Caco-2 (cell line): ENCODE results near the gene RND3. TPM values are rescaled to one million over a fixed set of nuclear protein-coding genes. Genes with fewer than 3 reads are reported as not detected.

Experiments
- BruUV-seq: library from RNA; stranded (reverse); fragments of 400-500 nt; replicated peaks from 2 replicates; lab custom pipeline; 2021; lab: Mats Ljungman, UMichigan
- CTCF ChIA-PET: fragments of 300-600 bp; sonication (Branson Sonifier 250); formaldehyde crosslinking; loops from one replicate; lab custom pipeline; 2022; ENCODE audit warnings: antibody characterized with exemption; lab: Charles Lee
- POLR2A ChIA-PET: fragments of 300-600 bp; sonication (Branson Sonifier 250); formaldehyde crosslinking; loops from one replicate; lab custom pipeline; 2022; ENCODE audit warnings: antibody characterized with exemption; lab: Charles Lee
- DNase-seq, 2 experiments: peaks; one replicate each; pipeline versions ENCODE4 v3.0.0 to v3.0.0-alpha.2; 2020 to 2022
- H3K27me3 ChIP-seq: replicated peaks from 2 replicates; pipeline ENCODE4 v1.6.0; 2011; ENCODE audit warnings: low read length; ENCODE audit not compliant: control insufficient read depth, insufficient read depth
- H3K36me3 ChIP-seq: 2 replicates; pipeline ENCODE4 v1.5.1; 2011; ENCODE audit warnings: low read length; ENCODE audit not compliant: control insufficient read depth, insufficient read depth
- H3K4me1 ChIP-seq: fragments of 250-450 bp; sonication (Bioruptor Pico); 2 replicates; pipeline ENCODE4 v1.5.1; 2020; ENCODE audit warnings: mild to moderate bottlenecking
- H3K4me3 ChIP-seq: 2 replicates; pipeline ENCODE4 v1.5.1; 2011; ENCODE audit warnings: low read depth, mild to moderate bottlenecking, control low read depth, low read length
- H3K9me3 ChIP-seq: fragments of 250-450 bp; sonication (Bioruptor Pico); 2 replicates; pipeline ENCODE4 v1.5.1; 2020; ENCODE audit warnings: mild to moderate bottlenecking, moderate library complexity
- H3K27ac Mint-ChIP-seq: one replicate; pipeline ENCODE4 v1.8.0; 2022; ENCODE audit warnings: mixed read lengths; ENCODE audit not compliant: unreplicated experiment
- H3K27me3 Mint-ChIP-seq: one replicate; pipeline ENCODE4 v1.8.0; 2022; ENCODE audit warnings: mixed read lengths; ENCODE audit not compliant: insufficient read depth, unreplicated experiment
- H3K36me3 Mint-ChIP-seq: one replicate; pipeline ENCODE4 v1.8.0; 2022; ENCODE audit warnings: mild to moderate bottlenecking, mixed read lengths; ENCODE audit not compliant: insufficient read depth, unreplicated experiment
- H3K4me1 Mint-ChIP-seq: one replicate; pipeline ENCODE4 v1.8.0; 2022; ENCODE audit warnings: low read depth, mixed read lengths; ENCODE audit not compliant: unreplicated experiment
- H3K4me3 Mint-ChIP-seq: one replicate; pipeline ENCODE4 v1.8.0; 2022; ENCODE audit warnings: mild to moderate bottlenecking, moderate library complexity, mixed read lengths; ENCODE audit not compliant: unreplicated experiment
- H3K9me3 Mint-ChIP-seq: one replicate; pipeline ENCODE4 v1.8.0; 2022; ENCODE audit warnings: mixed read lengths; ENCODE audit not compliant: unreplicated experiment
- intact Hi-C: fragments of 100-400 bp; cut with micrococcal nuclease; formaldehyde crosslinking; loops from one replicate; pipeline ENCODE4 v1.10.0; 2022; ENCODE audit not compliant: unreplicated experiment
- total RNA-seq: library from RNA; stranded (reverse); gene quantifications from 2 replicates; pipeline ENCODE4 v1.2.3, GENCODE V29; 2022
- TF ChIP-seq, protein P1 (sequence below), 2 experiments: fragments of 200-600 bp in 1 of 2; IDR thresholded peaks; 1 replicate in 1 of 2; 2 replicates in 1 of 2; pipeline versions ENCODE4 v1.5.1 to v1.8.0; 2011 to 2022; ENCODE audit warnings: antibody characterized with exemption in 1 of 2, control low read depth in 1 of 2, inconsistent platforms in 1 of 2, low read depth in 1 of 2, low read length in 1 of 2, mild to moderate bottlenecking in 1 of 2, moderate library complexity in 1 of 2; ENCODE audit not compliant: insufficient read depth in 1 of 2, severe bottlenecking in 1 of 2, unreplicated experiment in 1 of 2

Gene RND3
- total RNA-seq, 1 experiment from 2014 or later: 75.0 TPM

DNA sequence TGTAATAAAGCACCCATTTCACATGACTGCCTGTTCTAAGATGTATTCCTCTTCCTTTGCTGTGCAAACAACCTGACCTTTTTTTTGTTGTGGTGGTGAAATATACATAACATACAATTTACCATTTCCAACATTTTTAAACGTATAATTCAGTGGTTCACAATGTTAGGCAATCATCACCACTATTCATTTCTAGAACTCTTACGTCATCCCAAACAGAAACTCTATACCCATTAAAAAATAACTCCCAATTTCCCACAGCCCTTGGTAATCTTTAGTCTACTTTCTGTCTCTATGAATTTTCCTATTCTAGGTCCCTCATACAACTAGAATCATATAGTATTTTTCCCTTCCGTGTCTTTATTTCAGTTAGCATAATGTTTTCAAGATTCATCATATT lies 36.7 kb downstream of the RND3 start:
- peak overlapping the region; percentile 78 for H3K27ac Mint-ChIP-seq
- H3K4me1 Mint-ChIP-seq: peaks cover 19% of the 10 kb centered on the region
- intact Hi-C loops: loop anchor here (5.0 kb wide), 1 partner anchor 43 kb away; no protein-coding TSS in a partner anchor
- peaks cover 6% of the 10 kb centered on the region; the same call in 1 of the 2 replicates for H3K9me3 ChIP-seq
- peaks cover 33% of the 10 kb centered on the region for H3K4me1 ChIP-seq
- POLR2A ChIA-PET: no interaction called here
- TF ChIP-seq, protein P1, sequence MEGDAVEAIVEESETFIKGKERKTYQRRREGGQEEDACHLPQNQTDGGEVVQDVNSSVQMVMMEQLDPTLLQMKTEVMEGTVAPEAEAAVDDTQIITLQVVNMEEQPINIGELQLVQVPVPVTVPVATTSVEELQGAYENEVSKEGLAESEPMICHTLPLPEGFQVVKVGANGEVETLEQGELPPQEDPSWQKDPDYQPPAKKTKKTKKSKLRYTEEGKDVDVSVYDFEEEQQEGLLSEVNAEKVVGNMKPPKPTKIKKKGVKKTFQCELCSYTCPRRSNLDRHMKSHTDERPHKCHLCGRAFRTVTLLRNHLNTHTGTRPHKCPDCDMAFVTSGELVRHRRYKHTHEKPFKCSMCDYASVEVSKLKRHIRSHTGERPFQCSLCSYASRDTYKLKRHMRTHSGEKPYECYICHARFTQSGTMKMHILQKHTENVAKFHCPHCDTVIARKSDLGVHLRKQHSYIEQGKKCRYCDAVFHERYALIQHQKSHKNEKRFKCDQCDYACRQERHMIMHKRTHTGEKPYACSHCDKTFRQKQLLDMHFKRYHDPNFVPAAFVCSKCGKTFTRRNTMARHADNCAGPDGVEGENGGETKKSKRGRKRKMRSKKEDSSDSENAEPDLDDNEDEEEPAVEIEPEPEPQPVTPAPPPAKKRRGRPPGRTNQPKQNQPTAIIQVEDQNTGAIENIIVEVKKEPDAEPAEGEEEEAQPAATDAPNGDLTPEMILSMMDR (IDR thresholded peaks at IDR 0.05; ENCODE audit: insufficient read depth in 1 of 2, low read depth in 1 of 2, low read length in 1 of 2, severe bottlenecking in 1 of 2, unreplicated experiment in 1 of 2): no peak
- DNase-seq: no peak
- no peaks in the 10 kb centered on the region for H3K36me3 Mint-ChIP-seq
- H3K4me3 Mint-ChIP-seq: no peak overlapping the region
- H3K36me3 ChIP-seq: no peaks in the 10 kb centered on the region
- CTCF ChIA-PET: no interaction called here
- no TSS peak for BruUV-seq
- no peaks in the 10 kb centered on the region for H3K27me3 Mint-ChIP-seq
- H3K4me3 ChIP-seq: no peak overlapping the region
- no peaks in the 10 kb centered on the region for H3K9me3 Mint-ChIP-seq
- no peaks in the 10 kb centered on the region for H3K27me3 ChIP-seq

DNA sequence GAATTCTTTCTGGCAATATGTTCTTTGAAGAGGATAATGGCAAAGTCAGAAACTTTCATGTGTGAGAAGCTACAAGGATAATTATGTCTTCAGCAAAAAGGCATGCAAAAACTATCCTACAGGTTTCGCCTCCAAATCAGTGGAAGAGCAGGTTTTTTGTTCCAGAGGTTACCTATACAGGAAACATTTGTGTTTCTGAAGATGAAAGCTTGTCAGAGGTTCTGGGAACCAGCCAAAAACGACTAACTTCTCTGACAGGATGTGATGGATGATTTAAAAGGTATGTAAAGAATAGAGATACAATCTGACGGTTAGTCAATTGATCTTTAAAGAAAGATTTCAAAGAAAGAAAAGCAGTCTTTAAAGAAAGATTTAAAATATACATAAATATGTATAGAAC lies 37.6 kb downstream of the RND3 start:
- POLR2A ChIA-PET: interaction anchor here (0.6 kb wide), 1 partner anchor 88 kb away, joined by 4 read pairs; no protein-coding TSS in a partner anchor

DNA sequence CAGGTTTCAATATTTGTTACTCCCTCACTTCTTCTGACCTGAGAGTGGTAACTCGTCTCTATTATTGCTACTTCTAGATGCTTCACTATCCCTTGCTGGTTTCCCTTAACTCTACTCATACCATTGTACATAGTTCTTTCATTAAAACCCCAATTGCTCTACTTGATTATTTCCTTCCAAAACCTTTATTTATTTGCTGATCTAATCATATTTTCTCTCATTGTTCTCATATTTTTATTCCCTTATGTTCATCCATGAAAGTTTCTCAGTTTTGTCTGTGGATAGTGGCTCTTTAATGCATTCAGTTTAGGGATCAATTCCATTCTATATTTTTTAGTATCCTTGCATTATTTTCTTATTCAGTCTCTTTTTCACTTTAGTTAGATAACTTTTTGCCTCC lies 42.1 kb downstream of the RND3 start:
- POLR2A ChIA-PET: no interaction called here
- Histone ChIP-seq H3K4me3 (no peak overlapping the region), H3K9me3 (no peaks in the 10 kb centered on the region), H3K27me3 (no peaks in the 10 kb centered on the region), H3K36me3 (no peaks in the 10 kb centered on the region), H3K4me1 (peaks cover 22% of the 10 kb centered on the region)
- CTCF ChIA-PET: no interaction called here
- TF ChIP-seq, protein P1 (IDR thresholded peaks at IDR 0.05; ENCODE audit: insufficient read depth in 1 of 2, low read depth in 1 of 2, low read length in 1 of 2, severe bottlenecking in 1 of 2, unreplicated experiment in 1 of 2): no peak
- DNase-seq: no peak
- Mint-ChIP-seq H3K4me1 (peaks cover 11% of the 10 kb centered on the region), H3K36me3 (no peaks in the 10 kb centered on the region), H3K27ac (no peak overlapping the region), H3K27me3 (no peaks in the 10 kb centered on the region), H3K4me3 (no peak overlapping the region), H3K9me3 (no peaks in the 10 kb centered on the region)
- no TSS peak for BruUV-seq
- intact Hi-C loops: no loop called here

More for the DNA sequence above, 37.6 kb downstream of the RND3 start:
- H3K27me3 Mint-ChIP-seq: no peaks in the 10 kb centered on the region
- H3K36me3 Mint-ChIP-seq: no peaks in the 10 kb centered on the region
- H3K9me3 Mint-ChIP-seq: no peaks in the 10 kb centered on the region
- H3K4me1 Mint-ChIP-seq: peaks cover 19% of the 10 kb centered on the region
- DNase-seq: peak; percentile 55 to 56
- CTCF ChIA-PET: no interaction called here
- Histone ChIP-seq H3K4me1 (peaks cover 33% of the 10 kb centered on the region), H3K9me3 (peaks cover 6% of the 10 kb centered on the region; the same call in 1 of the 2 replicates), H3K27me3 (no peaks in the 10 kb centered on the region), H3K4me3 (no peak overlapping the region), H3K36me3 (no peaks in the 10 kb centered on the region)
- no TSS peak for BruUV-seq
- peak overlapping the region; percentile 43 for H3K4me3 Mint-ChIP-seq
- TF ChIP-seq, protein P1 (IDR thresholded peaks at IDR 0.05; ENCODE audit: insufficient read depth in 1 of 2, low read depth in 1 of 2, low read length in 1 of 2, severe bottlenecking in 1 of 2, unreplicated experiment in 1 of 2): no peak
- H3K27ac Mint-ChIP-seq: peak overlapping the region; percentile 42
- intact Hi-C loops: loop anchor here (5.0 kb wide), 1 partner anchor 43 kb away; no protein-coding TSS in a partner anchor
